GM21447 (cell line): ENCODE results near the gene ZNF81.
"Not testable (repeated sequence)": the region's sequence is repeated elsewhere in the genome, so short reads cannot be mapped to it uniquely, and the experiment has no call there.

Source experiments
- ATAC-seq: cut with Tn5 transposase; IDR thresholded peaks from one replicate; pipeline ENCODE4 v1.9.1; 2021; ENCODE audit not compliant: unreplicated experiment

The ZNF81 gene

GRCh38 chrX:47843363-47843762 lies 6.7 kb downstream of the ZNF81 start:
- no peak for ATAC-seq

- no peak for ATAC-seq
Observed at GRCh38 chrX:47844117-47844516, 7.4 kb downstream of the ZNF81 start.

GRCh38 chrX:47846040-47846439 lies 9.3 kb downstream of the ZNF81 start:
- no peak for ATAC-seq

GRCh38 chrX:47849778-47850177 lies 13.1 kb downstream of the ZNF81 start:
- ATAC-seq = no peak

- not testable (repeated sequence) for ATAC-seq
Observed at GRCh38 chrX:47850389-47850788, 13.7 kb downstream of the ZNF81 start.

GRCh38 chrX:47850901-47851300 lies 14.2 kb downstream of the ZNF81 start:
- no peak for ATAC-seq

- ATAC-seq = no peak
Observed at GRCh38 chrX:47854474-47854873, 17.8 kb downstream of the ZNF81 start.

GRCh38 chrX:47859686-47860085 lies 23.0 kb downstream of the ZNF81 start:
- no peak for ATAC-seq

- ATAC-seq = no peak
Observed at GRCh38 chrX:47862680-47863079, 26.0 kb downstream of the ZNF81 start.

GRCh38 chrX:47863187-47863586 lies 26.5 kb downstream of the ZNF81 start:
- ATAC-seq = no peak

- ATAC-seq = no peak
Observed at GRCh38 chrX:47864300-47864699, 27.6 kb downstream of the ZNF81 start.

GRCh38 chrX:47864785-47865184 lies 28.1 kb downstream of the ZNF81 start:
- no peak for ATAC-seq

- no peak for ATAC-seq
Observed at GRCh38 chrX:47873123-47873522, 36.4 kb downstream of the ZNF81 start.

GRCh38 chrX:47877327-47877726 lies 40.6 kb downstream of the ZNF81 start:
- no peak for ATAC-seq

GRCh38 chrX:47878198-47878597 lies 41.5 kb downstream of the ZNF81 start:
- no peak for ATAC-seq

- ATAC-seq = no peak
Observed at GRCh38 chrX:47879463-47879862, 42.8 kb downstream of the ZNF81 start.

- ATAC-seq = no peak
Observed at GRCh38 chrX:47880927-47881326, 44.2 kb downstream of the ZNF81 start.

- ATAC-seq = no peak
Observed at GRCh38 chrX:47885501-47885900, 48.8 kb downstream of the ZNF81 start.

- ATAC-seq = no peak
Observed at GRCh38 chrX:47898024-47898423, 61.3 kb downstream of the ZNF81 start.

- no peak for ATAC-seq
Observed at GRCh38 chrX:47900833-47901232, 64.1 kb downstream of the ZNF81 start.

- ATAC-seq = no peak
Observed at GRCh38 chrX:47902161-47902560, 65.5 kb downstream of the ZNF81 start.

GRCh38 chrX:47915886-47916493 lies 79.3 kb downstream of the ZNF81 start:
- no peak for ATAC-seq

GRCh38 chrX:47918274-47918673 lies 81.6 kb downstream of the ZNF81 start:
- no peak for ATAC-seq
